ENCODE measurements around the gene DBT. TPM values are rescaled to one million over a fixed set of nuclear protein-coding genes. Genes with fewer than 3 reads are reported as not detected.
A peak's percentile ranks its signal among the peaks of the same experiment; 100 is the strongest.

Gene DBT
- total RNA-seq, 1 experiment from 2014 or later = 20.3 TPM

- H3K14ac ChIP-seq (ENCODE audit: insufficient read depth, low read length) = no peak overlapping the region
- H4K91ac ChIP-seq (ENCODE audit: insufficient read length, low read depth, low read length) = no peak overlapping the region
- no peak overlapping the region for H3K4me2 ChIP-seq (ENCODE audit: insufficient read depth, insufficient read length, low read length)
- H2BK5ac ChIP-seq (ENCODE audit: insufficient read length, low read length) = no peak overlapping the region
- H2BK15ac ChIP-seq (ENCODE audit: low read depth, low read length) = no peak overlapping the region
- H3K9me3 ChIP-seq (ENCODE audit: control insufficient read depth, low read depth, low read length) = no peaks in the 10 kb centered on the region
- Mint-ChIP-seq H3K4me1 (no peaks in the 10 kb centered on the region), H3K9me3 (no peaks in the 10 kb centered on the region), H3K36me3 (ENCODE audit: insufficient read depth in 1 of 3, low read depth in 3 of 3) (peaks cover 5 to 34% (median 30%) of the 10 kb centered on the region in 3 experiments; a peak in 6 of 7 replicates), H3K27ac (peak overlapping the region in 1 of 3 experiments; percentile 27; a peak in 1 of 7 replicates), H3K4me3 (no peak overlapping the region), H3K27me3 (ENCODE audit: low read depth) (no peaks in the 10 kb centered on the region)
- H3K4ac ChIP-seq (ENCODE audit: low read depth, low read length) = no peak overlapping the region
- no peak overlapping the region for H3T11ph ChIP-seq (ENCODE audit: low read length)
- H3K4me1 ChIP-seq (ENCODE audit: insufficient read depth, low read length) = no peaks in the 10 kb centered on the region
- no peak overlapping the region for H3K23ac ChIP-seq (ENCODE audit: insufficient read length, low read depth, low read length)
- no peak overlapping the region for H2AK5ac ChIP-seq (ENCODE audit: insufficient read length, low read length)
- no peak overlapping the region for H2AFZ ChIP-seq (ENCODE audit: low read length)
- no peak overlapping the region for H3K56ac ChIP-seq (ENCODE audit: insufficient read length, low read depth, low read length)
- no peak overlapping the region for H4K8ac ChIP-seq (replicated peaks; ENCODE audit: insufficient read length, low read depth, low read length)
- H3K23me2 ChIP-seq (ENCODE audit: insufficient read length, low read depth, low read length, poor library complexity, severe bottlenecking) = no peaks in the 10 kb centered on the region
- H3K27me3 ChIP-seq (ENCODE audit: insufficient read depth, low read length) = no peaks in the 10 kb centered on the region
- H2BK12ac ChIP-seq (ENCODE audit: insufficient read length, low read depth, low read length) = no peak overlapping the region
- no peak overlapping the region for H2BK20ac ChIP-seq (ENCODE audit: low read depth, low read length, poor library complexity, severe bottlenecking)
- peaks cover 6% of the 10 kb centered on the region for H3K79me1 ChIP-seq (ENCODE audit: insufficient read depth, low read depth, low read length, poor library complexity, severe bottlenecking)
- DNase-seq = no peak
- no CpG with 5 or more reads among the region's 4 CpGs for WGBS (ENCODE audit: extremely low coverage, insufficient read length, low lambda C conversion rate)
- H3K18ac ChIP-seq (ENCODE audit: insufficient read length, low read depth, low read length) = no peak overlapping the region
- TF ChIP-seq CTCF (conservative IDR thresholded peaks at IDR 0.05) = no peak
- H3K79me2 ChIP-seq (ENCODE audit: insufficient read depth, low read length) = peaks cover 3% of the 10 kb centered on the region; the same call in 1 of the 2 replicates
- no peak overlapping the region for H3K9ac ChIP-seq (ENCODE audit: extremely low read depth, insufficient read length, low read length)
- H4K5ac ChIP-seq (ENCODE audit: insufficient read length, low read depth, low read length) = no peak overlapping the region
- no peaks in the 10 kb centered on the region for H4K20me1 ChIP-seq (ENCODE audit: control insufficient read depth, insufficient read depth, insufficient read length)
- no peak overlapping the region for H2BK120ac ChIP-seq (ENCODE audit: low read depth, low read length, poor library complexity, severe bottlenecking)
- H3K27ac ChIP-seq (ENCODE audit: insufficient read length, low read depth, low read length) = no peak overlapping the region
Measured at GRCh38 chr1:100240631-100241030, 9.0 kb downstream of the DBT start.

Data from H9 (cell line).